ENCODE measurements around the gene REC114. TPM values are rescaled to one million over a fixed set of nuclear protein-coding genes. Genes with fewer than 3 reads are reported as not detected.
"Not testable (repeated sequence)": the region's sequence is repeated elsewhere in the genome, so short reads cannot be mapped to it uniquely, and the experiment has no call there.

The REC114 gene
- total RNA-seq, 1 donor from 2014 or later: not detected

DNA sequence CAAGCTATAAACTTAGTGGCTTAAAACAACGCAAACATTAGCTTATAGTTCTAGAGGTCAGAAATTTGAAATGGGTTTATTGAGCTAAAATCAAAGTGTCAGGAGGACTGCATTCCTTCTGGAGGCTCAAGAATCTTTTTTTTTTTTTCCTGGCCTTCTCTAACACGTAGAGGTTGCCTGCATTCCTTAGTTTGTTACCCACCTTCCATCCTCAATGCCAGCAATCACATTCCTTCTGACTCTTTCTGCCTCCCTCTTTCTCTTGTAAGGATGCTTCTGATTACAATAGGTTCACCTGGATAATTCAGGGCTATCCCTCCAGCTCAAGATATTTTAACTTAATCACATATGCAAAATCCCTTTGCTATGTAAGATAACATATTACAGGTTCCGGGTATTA is 24.8 kb downstream of the REC114 start:
- Mint-ChIP-seq H3K4me1 (ENCODE audit: low read depth) (no peaks in the 10 kb centered on the region), H3K9me3 (no peaks in the 10 kb centered on the region), H3K27me3 (ENCODE audit: low read depth) (peaks cover 43% of the 10 kb centered on the region), H3K4me3 (ENCODE audit: low read depth) (no peak overlapping the region), H3K36me3 (ENCODE audit: low read depth) (no peaks in the 10 kb centered on the region), H3K27ac (no peak overlapping the region)
- no peak for DNase-seq (ENCODE audit: low spot score)
- intact Hi-C loops (cut with micrococcal nuclease): no loop called here

DNA sequence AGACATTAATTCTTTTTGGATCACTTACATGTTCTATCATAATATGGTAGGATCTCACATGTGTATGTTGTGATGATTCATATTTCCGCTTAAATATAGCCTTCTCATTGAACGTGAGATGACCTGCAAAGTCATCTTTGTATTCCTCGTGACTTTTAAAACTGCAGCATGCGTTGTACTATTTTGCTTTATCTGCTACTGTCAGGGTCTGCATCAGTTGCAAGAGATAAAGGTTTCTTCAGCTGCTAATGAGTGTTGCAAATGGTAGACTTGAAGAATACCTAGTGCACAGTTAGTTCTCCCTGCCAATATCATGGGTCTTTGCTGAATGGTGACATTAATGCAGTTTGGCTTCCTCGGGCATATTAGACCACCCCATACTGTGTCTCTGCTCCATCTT is 31.8 kb downstream of the REC114 start:
- no peak overlapping the region for H3K27ac Mint-ChIP-seq
- H3K36me3 Mint-ChIP-seq (ENCODE audit: low read depth): no peaks in the 10 kb centered on the region
- no peaks in the 10 kb centered on the region for H3K4me1 Mint-ChIP-seq (ENCODE audit: low read depth)
- intact Hi-C loops (cut with micrococcal nuclease): no loop called here
- H3K9me3 Mint-ChIP-seq: no peaks in the 10 kb centered on the region
- H3K27me3 Mint-ChIP-seq (ENCODE audit: low read depth): peaks cover 28% of the 10 kb centered on the region
- DNase-seq (ENCODE audit: low spot score): no peak
- H3K4me3 Mint-ChIP-seq (ENCODE audit: low read depth): no peak overlapping the region

DNA sequence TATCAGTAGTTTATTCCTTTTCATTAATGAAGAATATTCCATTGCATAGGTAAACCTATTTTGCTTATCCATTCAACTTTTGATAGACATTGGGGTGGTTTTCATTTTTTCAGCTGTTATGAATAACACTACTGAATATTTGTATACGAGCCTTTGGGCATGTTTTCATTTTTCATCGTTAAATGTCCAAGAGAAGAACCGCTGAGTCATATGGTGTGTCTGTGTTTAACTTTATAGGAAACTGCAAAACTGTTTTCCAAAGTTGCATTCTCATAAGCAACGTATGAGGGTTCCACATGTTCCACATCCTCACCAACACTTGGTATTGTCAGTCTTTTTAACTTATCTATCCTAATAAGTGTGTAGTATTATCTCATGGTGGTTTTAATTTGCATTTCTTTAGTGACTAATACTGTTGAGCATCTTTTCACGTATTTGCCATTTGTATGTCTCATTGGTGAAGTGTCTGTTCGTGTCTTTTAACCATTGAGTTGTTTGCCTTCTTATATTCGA is 33.8 kb downstream of the REC114 start:
- no peaks in the 10 kb centered on the region for H3K36me3 Mint-ChIP-seq (ENCODE audit: low read depth)
- intact Hi-C loops (cut with micrococcal nuclease): no loop called here
- H3K4me1 Mint-ChIP-seq (ENCODE audit: low read depth): no peaks in the 10 kb centered on the region
- DNase-seq (ENCODE audit: low spot score): no peak
- H3K27ac Mint-ChIP-seq: no peak overlapping the region
- no peaks in the 10 kb centered on the region for H3K9me3 Mint-ChIP-seq
- H3K4me3 Mint-ChIP-seq (ENCODE audit: low read depth): no peak overlapping the region
- peaks cover 15% of the 10 kb centered on the region for H3K27me3 Mint-ChIP-seq (ENCODE audit: low read depth)

DNA sequence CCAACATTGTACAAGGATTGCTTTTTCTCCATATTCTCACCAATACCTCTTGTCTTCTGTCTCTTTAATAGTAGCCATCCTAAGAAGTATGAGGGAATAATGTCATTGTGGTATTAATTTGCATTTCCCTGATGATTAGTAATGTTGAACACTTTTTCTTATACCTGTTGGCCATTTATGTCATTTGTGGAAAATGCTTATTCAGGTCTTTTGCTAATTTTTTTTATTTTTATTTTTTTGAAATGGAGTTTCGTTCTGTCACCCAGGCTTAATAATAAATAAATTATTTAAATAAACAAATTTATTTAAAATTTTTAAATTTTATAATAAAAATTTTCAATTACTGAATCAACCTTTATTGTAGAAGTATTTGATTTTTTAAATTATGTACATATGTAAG is 37.1 kb downstream of the REC114 start:
- intact Hi-C loops (cut with micrococcal nuclease): no loop called here
- Mint-ChIP-seq H3K4me1 (ENCODE audit: low read depth) (no peaks in the 10 kb centered on the region), H3K36me3 (ENCODE audit: low read depth) (no peaks in the 10 kb centered on the region), H3K27me3 (ENCODE audit: low read depth) (peaks cover 15% of the 10 kb centered on the region), H3K9me3 (no peaks in the 10 kb centered on the region), H3K4me3 (ENCODE audit: low read depth) (no peak overlapping the region), H3K27ac (no peak overlapping the region)
- no peak for DNase-seq (ENCODE audit: low spot score)

DNA sequence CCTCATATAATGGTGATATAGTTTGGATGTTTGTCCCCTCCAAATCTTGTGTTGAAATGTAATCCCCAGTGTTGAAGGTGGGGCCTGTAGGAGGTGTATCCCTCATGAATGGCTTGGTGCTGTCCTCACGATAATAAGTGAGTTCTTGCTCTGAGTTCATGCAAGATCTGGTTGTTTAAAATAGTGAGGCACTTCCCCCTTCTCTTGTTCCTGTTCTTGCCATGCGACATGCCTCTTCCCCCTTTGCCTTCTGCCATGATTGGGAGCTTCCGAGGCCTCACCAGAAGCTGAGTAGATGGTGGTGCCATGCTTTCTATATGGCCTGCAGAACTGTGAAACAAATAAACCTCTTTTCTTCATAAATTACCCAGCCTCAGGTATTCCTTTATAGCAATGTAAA is 39.2 kb downstream of the REC114 start:
- DNase-seq (ENCODE audit: low spot score): no peak
- H3K36me3 Mint-ChIP-seq (ENCODE audit: low read depth): no peaks in the 10 kb centered on the region
- no peak overlapping the region for H3K27ac Mint-ChIP-seq
- intact Hi-C loops (cut with micrococcal nuclease): no loop called here
- no peaks in the 10 kb centered on the region for H3K4me1 Mint-ChIP-seq (ENCODE audit: low read depth)
- H3K4me3 Mint-ChIP-seq (ENCODE audit: low read depth): no peak overlapping the region
- peaks cover 15% of the 10 kb centered on the region for H3K27me3 Mint-ChIP-seq (ENCODE audit: low read depth)
- H3K9me3 Mint-ChIP-seq: no peaks in the 10 kb centered on the region

- Mint-ChIP-seq H3K4me3 (ENCODE audit: low read depth) (no peak overlapping the region), H3K4me1 (ENCODE audit: low read depth) (no peaks in the 10 kb centered on the region), H3K27me3 (ENCODE audit: low read depth) (peaks cover 15% of the 10 kb centered on the region), H3K9me3 (no peaks in the 10 kb centered on the region), H3K36me3 (ENCODE audit: low read depth) (no peaks in the 10 kb centered on the region), H3K27ac (no peak overlapping the region)
- intact Hi-C loops (cut with micrococcal nuclease): no loop called here
- DNase-seq (ENCODE audit: low spot score): no peak
Observed at GRCh38 chr15:73483053-73483452, 40.1 kb downstream of the REC114 start.

DNA sequence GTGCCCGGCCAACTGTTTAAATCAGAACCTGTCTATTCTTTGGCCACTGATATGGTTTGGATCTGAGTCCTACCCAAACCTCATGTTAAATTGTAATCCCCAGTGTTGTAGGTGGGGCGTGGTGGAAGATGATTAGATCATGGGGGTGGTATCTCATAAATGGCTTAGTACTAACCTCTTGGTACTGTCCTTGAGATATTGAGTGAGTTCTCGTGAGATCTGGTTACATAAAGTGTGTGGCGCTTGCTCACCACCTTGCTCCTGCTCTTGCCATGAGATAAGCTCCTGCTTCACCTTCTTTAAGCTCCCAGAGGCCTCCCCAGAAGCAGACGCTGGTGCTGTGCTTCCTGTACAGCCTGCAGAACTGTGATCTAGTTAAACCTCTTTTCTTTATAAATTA is 42.4 kb downstream of the REC114 start:
- peaks cover 12% of the 10 kb centered on the region for H3K27me3 Mint-ChIP-seq (ENCODE audit: low read depth)
- H3K4me1 Mint-ChIP-seq (ENCODE audit: low read depth): no peaks in the 10 kb centered on the region
- no peak overlapping the region for H3K27ac Mint-ChIP-seq
- DNase-seq (ENCODE audit: low spot score): no peak
- no peak overlapping the region for H3K4me3 Mint-ChIP-seq (ENCODE audit: low read depth)
- no peaks in the 10 kb centered on the region for H3K36me3 Mint-ChIP-seq (ENCODE audit: low read depth)
- intact Hi-C loops (cut with micrococcal nuclease): no loop called here
- no peaks in the 10 kb centered on the region for H3K9me3 Mint-ChIP-seq

DNA sequence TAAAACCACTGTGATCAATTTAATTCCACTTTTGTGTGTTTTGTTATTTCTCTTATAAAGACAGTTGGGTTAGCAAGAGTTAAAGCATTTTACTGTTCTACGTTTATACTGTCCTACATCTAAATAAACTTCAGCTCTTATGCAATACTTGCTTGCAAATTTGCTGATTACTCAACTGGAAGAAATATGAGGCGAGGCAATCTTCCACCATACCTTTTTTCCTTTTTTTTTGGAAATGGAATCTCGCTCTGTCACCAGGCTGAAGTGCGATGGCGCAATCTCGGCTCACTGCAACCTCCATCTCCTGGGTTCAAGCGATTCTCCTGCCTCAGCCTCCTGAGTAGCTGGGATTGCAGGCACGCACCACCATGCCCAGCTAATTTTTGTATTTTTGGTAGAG is 42.9 kb downstream of the REC114 start:
- peaks cover 13% of the 10 kb centered on the region for H3K27me3 Mint-ChIP-seq (ENCODE audit: low read depth)
- H3K9me3 Mint-ChIP-seq; H3K27ac Mint-ChIP-seq; DNase-seq (ENCODE audit: low spot score); intact Hi-C loops (cut with micrococcal nuclease); H3K4me1 Mint-ChIP-seq (ENCODE audit: low read depth); H3K36me3 Mint-ChIP-seq (ENCODE audit: low read depth); H3K4me3 Mint-ChIP-seq (ENCODE audit: low read depth): not testable (repeated sequence)

GRCh38 chr15:73488698-73489097 is 45.7 kb downstream of the REC114 start:
- H3K9me3 Mint-ChIP-seq: no peaks in the 10 kb centered on the region
- H3K4me3 Mint-ChIP-seq (ENCODE audit: low read depth): no peak overlapping the region
- H3K27me3 Mint-ChIP-seq (ENCODE audit: low read depth): peaks cover 15% of the 10 kb centered on the region
- H3K36me3 Mint-ChIP-seq (ENCODE audit: low read depth): no peaks in the 10 kb centered on the region
- intact Hi-C loops (cut with micrococcal nuclease): no loop called here
- H3K4me1 Mint-ChIP-seq (ENCODE audit: low read depth): no peaks in the 10 kb centered on the region
- no peak for DNase-seq (ENCODE audit: low spot score)
- H3K27ac Mint-ChIP-seq: no peak overlapping the region

- no peak for DNase-seq (ENCODE audit: low spot score)
- Mint-ChIP-seq H3K27ac (no peak overlapping the region), H3K4me3 (ENCODE audit: low read depth) (no peak overlapping the region), H3K4me1 (ENCODE audit: low read depth) (no peaks in the 10 kb centered on the region), H3K9me3 (no peaks in the 10 kb centered on the region), H3K27me3 (ENCODE audit: low read depth) (peaks cover 21% of the 10 kb centered on the region), H3K36me3 (ENCODE audit: low read depth) (no peaks in the 10 kb centered on the region)
- intact Hi-C loops (cut with micrococcal nuclease): no loop called here
Observed at GRCh38 chr15:73493922-73494321, 51.0 kb downstream of the REC114 start.

DNA sequence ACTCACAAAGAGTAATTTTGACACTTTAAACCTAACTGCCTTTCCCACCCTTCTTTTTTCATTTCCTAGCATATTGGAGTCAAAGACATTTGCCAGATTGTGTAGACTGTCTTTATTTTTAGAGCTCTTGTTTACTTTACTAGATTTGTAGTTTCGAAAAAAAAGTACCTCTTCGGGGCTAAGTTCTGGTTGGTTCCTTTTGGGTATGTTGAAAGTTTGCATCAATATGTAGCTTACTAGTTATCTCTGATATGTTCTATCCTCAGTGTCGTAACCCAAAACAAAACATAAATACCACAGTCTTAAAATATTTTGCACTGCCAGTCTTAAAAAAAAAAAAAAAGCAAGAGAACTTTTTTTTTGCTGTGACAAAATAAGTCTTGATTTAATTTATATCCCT is 52.2 kb downstream of the REC114 start:
- Mint-ChIP-seq H3K4me1 (ENCODE audit: low read depth) (no peaks in the 10 kb centered on the region), H3K9me3 (no peaks in the 10 kb centered on the region), H3K27ac (no peak overlapping the region), H3K27me3 (ENCODE audit: low read depth) (peaks cover 25% of the 10 kb centered on the region), H3K36me3 (ENCODE audit: low read depth) (no peaks in the 10 kb centered on the region), H3K4me3 (ENCODE audit: low read depth) (no peak overlapping the region)
- DNase-seq (ENCODE audit: low spot score): no peak
- intact Hi-C loops (cut with micrococcal nuclease): no loop called here

- DNase-seq (ENCODE audit: low spot score): no peak
- Mint-ChIP-seq H3K4me1 (ENCODE audit: low read depth) (no peaks in the 10 kb centered on the region), H3K9me3 (no peaks in the 10 kb centered on the region), H3K27ac (no peak overlapping the region), H3K4me3 (ENCODE audit: low read depth) (no peak overlapping the region), H3K36me3 (ENCODE audit: low read depth) (no peaks in the 10 kb centered on the region), H3K27me3 (ENCODE audit: low read depth) (peaks cover 30% of the 10 kb centered on the region)
- intact Hi-C loops (cut with micrococcal nuclease): no loop called here
Observed at GRCh38 chr15:73500696-73501095, 57.7 kb downstream of the REC114 start.

DNA sequence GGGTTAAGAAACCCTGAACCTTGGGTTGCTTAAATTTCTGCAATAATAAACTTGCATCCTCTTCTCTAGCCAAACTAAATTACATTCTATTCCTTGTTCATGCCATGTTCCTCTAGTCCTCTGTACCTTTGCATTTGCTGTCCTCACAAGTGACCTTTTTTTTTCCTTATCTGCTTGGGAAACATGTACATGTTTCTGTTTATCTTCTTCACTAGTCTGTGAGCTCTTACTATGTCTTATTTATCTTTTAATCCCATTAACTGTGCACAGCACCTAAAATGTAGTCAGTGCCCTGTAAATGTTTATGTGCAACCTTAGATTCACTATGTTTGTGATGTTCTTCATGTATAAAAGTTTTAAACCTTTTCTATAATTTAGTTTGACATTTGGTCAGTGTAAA is 61.9 kb downstream of the REC114 start:
- Mint-ChIP-seq H3K36me3 (ENCODE audit: low read depth) (no peaks in the 10 kb centered on the region), H3K4me1 (ENCODE audit: low read depth) (no peaks in the 10 kb centered on the region), H3K27me3 (ENCODE audit: low read depth) (peaks cover 20% of the 10 kb centered on the region), H3K27ac (no peak overlapping the region), H3K9me3 (no peaks in the 10 kb centered on the region), H3K4me3 (ENCODE audit: low read depth) (no peak overlapping the region)
- intact Hi-C loops (cut with micrococcal nuclease): no loop called here
- no peak for DNase-seq (ENCODE audit: low spot score)

DNA sequence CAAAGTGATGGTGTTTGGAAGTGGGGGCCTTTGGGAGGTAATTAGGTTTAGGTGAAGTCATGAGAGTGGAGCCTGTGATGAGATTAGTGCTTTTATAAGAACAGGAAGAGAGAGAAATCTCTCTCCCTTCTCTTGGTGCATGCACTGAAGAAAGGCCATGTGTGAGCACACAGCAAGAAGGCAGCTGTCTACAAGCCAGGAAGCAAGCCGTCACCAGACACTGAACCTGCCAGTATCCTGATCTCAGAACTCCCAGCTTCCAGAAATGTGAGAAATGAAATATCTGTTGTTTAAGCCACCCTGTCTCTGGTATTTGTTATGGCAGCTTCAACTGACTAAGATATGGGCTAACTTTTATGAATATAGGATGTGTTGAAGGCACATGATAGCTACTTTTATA is 72.6 kb downstream of the REC114 start:
- intact Hi-C loops (cut with micrococcal nuclease): no loop called here
- Mint-ChIP-seq H3K9me3 (no peaks in the 10 kb centered on the region), H3K4me1 (ENCODE audit: low read depth) (peaks cover 5% of the 10 kb centered on the region), H3K27me3 (ENCODE audit: low read depth) (peaks cover 10% of the 10 kb centered on the region), H3K36me3 (ENCODE audit: low read depth) (no peaks in the 10 kb centered on the region), H3K4me3 (ENCODE audit: low read depth) (no peak overlapping the region), H3K27ac (no peak overlapping the region)
- no peak for DNase-seq (ENCODE audit: low spot score)

All from activated T-helper 2 cell treated with anti-CD3 and anti-CD28 coated beads, Interferon-gamma antibody, Interleukin-2, Interleukin-4, amounts not matched to agents 10 μg/mL and 5 μg/mL and 100 μg/mL, durations not matched to agents 14 hours and 24 hours and 36 hours (primary cell).